Thyroid gland (tissue), 4 donors: ENCODE results near the gene SH3TC1. TPM values are rescaled to one million over a fixed set of nuclear protein-coding genes. Genes with fewer than 3 reads are reported as not detected.

Source experiments
- DNase-seq, 2 donors: peaks; one replicate each; pipeline ENCODE4 v3.0.0-alpha.2; 2019
- H3K27ac ChIP-seq, 3 donors: fragments of 200-600 bp; sonication (generic); 1 replicate in 2 of 3; 2 replicates in 1 of 3; pipeline ENCODE4 v1.5.1; 2016 to 2019; ENCODE audit warnings: mild to moderate bottlenecking in 1 of 3, moderate library complexity in 1 of 3
- H3K27me3 ChIP-seq: fragments of 200-600 bp; sonication (generic); one replicate; pipeline ENCODE4 v1.5.1; 2019
- H3K36me3 ChIP-seq, 2 donors: fragments of 200-600 bp; sonication (generic); one replicate each; pipeline ENCODE4 v1.5.1; 2016 to 2019
- H3K4me1 ChIP-seq, 2 donors: fragments of 200-600 bp; sonication (generic); one replicate each; pipeline ENCODE4 v1.5.1; 2017 to 2019
- H3K4me3 ChIP-seq, 3 donors: fragments of 200-600 bp; sonication (generic); replicated peaks in 1 of 3; 1 replicate in 2 of 3; 2 replicates in 1 of 3; pipeline ENCODE4 v1.5.1; 2016; ENCODE audit warnings: mild to moderate bottlenecking in 1 of 3
- H3K9me3 ChIP-seq: fragments of 200-600 bp; sonication (generic); one replicate; pipeline ENCODE4 v1.5.1; 2017
- POLR2A ChIP-seq, 2 donors: fragments of 450-650 bp; IDR thresholded peaks; one replicate each; pipeline ENCODE4 v1.6.1; 2017; ENCODE audit warnings: antibody characterized with exemption in 2 of 2, mild to moderate bottlenecking in 2 of 2, moderate library complexity in 1 of 2
- WGBS, 2 donors: methylation state at CpG; one replicate each; pipeline ENCODE4 v1.1.5; 2017; 5-methylcytosine and 5-hydroxymethylcytosine counted together
- intact Hi-C: fragments of 100-400 bp; cut with DNase I; formaldehyde crosslinking; loops from one replicate; pipeline ENCODE4 v1.15.1; 2023
- total RNA-seq, 4 donors: library from RNA; depleted of rRNA; stranded (reverse); fragments of >200 nt; gene quantifications; one replicate each; pipeline ENCODE4 v1.2.3, GENCODE V29; 2016
- TF ChIP-seq, protein P1 (sequence below), 6 experiments: fragments of 200-600 bp in 3 of 6; fragments of 450-650 bp in 3 of 6; sonication (generic) in 3 of 6; IDR thresholded peaks; one replicate each; pipeline ENCODE4 v1.5.1; 2016 to 2019; ENCODE audit warnings: antibody characterized with exemption in 6 of 6, mild to moderate bottlenecking in 2 of 6, inconsistent platforms in 1 of 6, moderate library complexity in 1 of 6

The SH3TC1 gene
- total RNA-seq, 4 donors from 2014 or later, result 13.5 to 29.5 (median 16.4) TPM

GRCh38 chr4:8156617-8157016 lies 42.5 kb upstream of the SH3TC1 start:
- no peak overlapping the region for H3K4me3 ChIP-seq
- no peak overlapping the region for H3K27ac ChIP-seq
- no peak for DNase-seq
- H3K27me3 ChIP-seq, result no peaks in the 10 kb centered on the region
- peaks cover 16 to 30% of the 10 kb centered on the region in 2 donors for H3K4me1 ChIP-seq
- WGBS, 2 donors, result 63 to 75% methylated on average over 6 to 7 of the region's 8 CpGs
- no peaks in the 10 kb centered on the region for H3K36me3 ChIP-seq
- no peak for TF ChIP-seq POLR2A (IDR thresholded peaks at IDR 0.05)
- TF ChIP-seq, protein P1, sequence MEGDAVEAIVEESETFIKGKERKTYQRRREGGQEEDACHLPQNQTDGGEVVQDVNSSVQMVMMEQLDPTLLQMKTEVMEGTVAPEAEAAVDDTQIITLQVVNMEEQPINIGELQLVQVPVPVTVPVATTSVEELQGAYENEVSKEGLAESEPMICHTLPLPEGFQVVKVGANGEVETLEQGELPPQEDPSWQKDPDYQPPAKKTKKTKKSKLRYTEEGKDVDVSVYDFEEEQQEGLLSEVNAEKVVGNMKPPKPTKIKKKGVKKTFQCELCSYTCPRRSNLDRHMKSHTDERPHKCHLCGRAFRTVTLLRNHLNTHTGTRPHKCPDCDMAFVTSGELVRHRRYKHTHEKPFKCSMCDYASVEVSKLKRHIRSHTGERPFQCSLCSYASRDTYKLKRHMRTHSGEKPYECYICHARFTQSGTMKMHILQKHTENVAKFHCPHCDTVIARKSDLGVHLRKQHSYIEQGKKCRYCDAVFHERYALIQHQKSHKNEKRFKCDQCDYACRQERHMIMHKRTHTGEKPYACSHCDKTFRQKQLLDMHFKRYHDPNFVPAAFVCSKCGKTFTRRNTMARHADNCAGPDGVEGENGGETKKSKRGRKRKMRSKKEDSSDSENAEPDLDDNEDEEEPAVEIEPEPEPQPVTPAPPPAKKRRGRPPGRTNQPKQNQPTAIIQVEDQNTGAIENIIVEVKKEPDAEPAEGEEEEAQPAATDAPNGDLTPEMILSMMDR (IDR thresholded peaks at IDR 0.05), result no peak
- intact Hi-C loops, result no loop called here
- no peaks in the 10 kb centered on the region for H3K9me3 ChIP-seq

- Histone ChIP-seq H3K4me3 (peak overlapping the region in 1 of 3 donors; percentile 44), H3K9me3 (no peaks in the 10 kb centered on the region), H3K36me3 (no peaks in the 10 kb centered on the region), H3K27me3 (no peaks in the 10 kb centered on the region), H3K27ac (no peak overlapping the region), H3K4me1 (peaks cover 20 to 36% of the 10 kb centered on the region in 2 donors)
- peak in 1 of 2 donors; percentile 20 for DNase-seq
- 19 to 55% methylated on average over 5 to 7 of the region's 15 CpGs for WGBS, 2 donors
- TF ChIP-seq, protein P1 (IDR thresholded peaks at IDR 0.05), result no peak
- TF ChIP-seq POLR2A (IDR thresholded peaks at IDR 0.05), result no peak
- intact Hi-C loops, result no loop called here
These were observed 41.6 kb upstream of the SH3TC1 start for GRCh38 chr4:8157496-8157895.

- Histone ChIP-seq H3K27ac (no peak overlapping the region), H3K4me3 (peak overlapping the region; percentile 19 to 60 (median 44)), H3K36me3 (no peaks in the 10 kb centered on the region), H3K27me3 (no peaks in the 10 kb centered on the region), H3K4me1 (peaks cover 25 to 41% of the 10 kb centered on the region in 2 donors), H3K9me3 (no peaks in the 10 kb centered on the region)
- no peak for TF ChIP-seq POLR2A (IDR thresholded peaks at IDR 0.05)
- TF ChIP-seq, protein P1 (IDR thresholded peaks at IDR 0.05), result no peak
- DNase-seq, result no peak
- WGBS, 2 donors, result 0 to 8% methylated on average over 5 of the region's 70 CpGs
- intact Hi-C loops, result no loop called here
These were observed 41.0 kb upstream of the SH3TC1 start for GRCh38 chr4:8157944-8158709.

DNA sequence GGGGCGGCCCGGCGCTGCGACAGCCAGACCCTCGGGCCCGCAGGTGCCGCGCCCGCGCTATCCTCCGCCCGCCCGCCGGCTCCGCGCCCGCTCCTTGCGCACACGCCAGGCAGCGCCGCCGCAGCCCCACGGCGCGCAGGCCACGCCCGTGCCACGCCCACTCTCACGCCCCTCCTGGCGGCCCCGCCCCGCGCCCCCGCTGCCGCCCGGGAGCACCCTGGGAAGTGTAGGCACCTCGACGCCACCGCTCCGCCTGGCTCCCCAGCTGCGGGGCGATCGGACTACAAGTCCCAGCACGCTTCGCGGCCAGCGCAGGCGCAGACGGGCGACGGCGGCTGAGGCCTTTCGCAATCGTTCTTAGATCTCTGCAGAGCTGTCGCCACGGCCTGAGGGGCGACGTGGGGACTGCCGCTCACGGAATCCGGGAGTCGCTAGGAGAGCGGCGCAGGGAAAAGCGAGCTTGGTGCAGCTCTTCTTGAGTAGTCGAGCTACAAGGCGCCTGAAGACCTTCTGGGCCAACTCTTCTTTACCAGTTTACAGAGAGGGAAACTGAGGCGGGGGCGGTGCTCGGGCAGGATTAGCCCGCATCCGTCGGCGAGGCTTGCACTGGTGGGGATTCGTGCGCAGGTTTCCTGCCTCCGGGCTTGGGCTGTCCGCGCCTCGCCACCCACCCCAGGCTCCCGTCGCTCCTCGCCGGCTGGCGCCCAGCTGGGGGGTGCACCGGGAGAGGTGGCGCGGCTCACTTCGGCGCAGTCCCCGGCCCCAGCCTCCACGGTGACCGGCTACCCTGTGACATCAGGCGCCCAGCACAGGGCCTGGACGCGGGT lies 40.2 kb upstream of the SH3TC1 start, which contains the start of gene ABLIM2:
ABLIM2 (minus strand) TSS at position 104 of the 827 bp plus-strand sequence. CDS start 124 bp downstream, outside the sequence.
- 0 to 2% methylated on average over 12 to 50 of the region's 96 CpGs for WGBS, 2 donors
- H3K4me1 ChIP-seq, result peaks cover 25 to 41% of the 10 kb centered on the region in 2 donors

More for the DNA sequence above, 40.2 kb upstream of the SH3TC1 start, which contains the start of gene ABLIM2:
- H3K36me3 ChIP-seq, result no peaks in the 10 kb centered on the region
- H3K4me3 ChIP-seq, result peak within 1 kb of the TSS; percentile 41 to 74 (median 60)
- intact Hi-C loops, result no loop called here
- H3K27ac ChIP-seq, result peak within 1 kb of the TSS in 1 of 3 donors; percentile 22
- no peaks in the 10 kb centered on the region for H3K9me3 ChIP-seq
- TF ChIP-seq, protein P1 (IDR thresholded peaks at IDR 0.05), result no peak
- TF ChIP-seq POLR2A (IDR thresholded peaks at IDR 0.05), result peak in 1 of 2 donors; percentile 79
- DNase-seq, result peak; percentile 98 to 99
- no peaks in the 10 kb centered on the region for H3K27me3 ChIP-seq
